ENCODE data around the gene TENM4.

Gene TENM4

DNA sequence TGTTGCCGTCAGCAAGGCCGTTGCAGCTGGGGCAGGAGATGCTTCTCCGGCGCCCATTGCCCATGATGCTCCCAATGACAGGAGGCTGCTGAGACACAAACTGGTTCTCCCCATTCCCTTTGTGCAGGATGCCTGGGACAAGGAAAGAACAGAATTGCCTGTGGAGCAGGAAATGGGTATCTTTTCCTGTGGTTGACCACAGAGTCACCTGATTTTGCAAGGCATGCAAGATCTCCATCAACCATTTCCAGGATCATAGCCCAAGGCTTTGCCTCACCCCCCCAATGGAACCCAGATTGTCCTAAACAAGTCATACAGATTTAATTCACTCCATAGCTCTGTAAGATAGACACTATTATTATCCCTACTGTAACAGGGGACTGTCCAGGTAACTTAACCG lies 718.0 kb downstream of the TENM4 start:
- H3K27me3 ChIP-seq (ENCODE audit: low read depth, low read length): no peaks in the 10 kb centered on the region
- no peaks in the 10 kb centered on the region for H3K4me1 ChIP-seq (ENCODE audit: control insufficient read depth in 1 of 2, insufficient read depth in 2 of 2, low read length in 2 of 2)
- H3K4me3 ChIP-seq (ENCODE audit: low read depth in 1 of 2, low read length in 2 of 2): no peak overlapping the region
- no peaks in the 10 kb centered on the region for H3K36me3 ChIP-seq (ENCODE audit: control insufficient read depth in 1 of 2, insufficient read depth in 2 of 2, low read length in 2 of 2)
- H3K9me3 ChIP-seq (ENCODE audit: control insufficient read depth in 1 of 2, low read length in 2 of 2): no peaks in the 10 kb centered on the region
- H3K27ac ChIP-seq (ENCODE audit: low read length): no peak overlapping the region

DNA sequence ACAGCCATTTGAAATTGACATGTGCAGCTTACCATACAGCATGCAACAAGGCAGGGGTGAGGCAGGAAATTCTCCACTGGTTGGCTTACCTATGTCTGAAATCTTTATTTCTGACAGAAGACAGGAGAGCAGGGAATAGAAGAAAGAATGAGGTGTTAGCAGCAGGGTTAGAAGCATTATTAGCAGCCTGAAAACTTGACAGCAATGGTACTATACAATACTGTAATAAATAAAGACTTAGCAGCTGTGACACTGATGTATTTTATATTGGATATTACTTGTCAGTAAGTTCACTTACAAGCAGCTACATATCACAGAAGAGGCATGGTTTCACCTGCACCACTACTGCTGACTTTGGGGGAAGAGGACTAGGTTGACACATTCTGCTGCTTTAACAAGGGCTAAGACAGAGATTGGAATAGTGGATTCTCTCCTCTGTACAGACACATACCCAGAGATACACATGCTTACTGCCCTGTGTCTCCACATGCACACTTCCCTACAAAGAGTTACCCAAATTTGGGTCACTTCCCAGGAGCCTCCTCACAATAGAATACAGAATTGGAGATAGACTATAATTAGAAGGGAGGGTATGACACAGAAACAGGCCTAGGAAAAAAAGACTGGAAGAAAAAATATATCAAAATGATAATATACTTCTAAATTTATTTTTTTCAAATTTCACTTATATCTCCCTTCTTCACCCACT lies 720.4 kb downstream of the TENM4 start:
- Histone ChIP-seq H3K36me3 (ENCODE audit: control insufficient read depth in 1 of 2, insufficient read depth in 2 of 2, low read length in 2 of 2) (no peaks in the 10 kb centered on the region), H3K4me3 (ENCODE audit: low read depth in 1 of 2, low read length in 2 of 2) (no peak overlapping the region), H3K9me3 (ENCODE audit: control insufficient read depth in 1 of 2, low read length in 2 of 2) (no peaks in the 10 kb centered on the region), H3K27ac (ENCODE audit: low read length) (no peak overlapping the region), H3K4me1 (ENCODE audit: control insufficient read depth in 1 of 2, insufficient read depth in 2 of 2, low read length in 2 of 2) (no peaks in the 10 kb centered on the region), H3K27me3 (ENCODE audit: low read depth, low read length) (no peaks in the 10 kb centered on the region)

DNA sequence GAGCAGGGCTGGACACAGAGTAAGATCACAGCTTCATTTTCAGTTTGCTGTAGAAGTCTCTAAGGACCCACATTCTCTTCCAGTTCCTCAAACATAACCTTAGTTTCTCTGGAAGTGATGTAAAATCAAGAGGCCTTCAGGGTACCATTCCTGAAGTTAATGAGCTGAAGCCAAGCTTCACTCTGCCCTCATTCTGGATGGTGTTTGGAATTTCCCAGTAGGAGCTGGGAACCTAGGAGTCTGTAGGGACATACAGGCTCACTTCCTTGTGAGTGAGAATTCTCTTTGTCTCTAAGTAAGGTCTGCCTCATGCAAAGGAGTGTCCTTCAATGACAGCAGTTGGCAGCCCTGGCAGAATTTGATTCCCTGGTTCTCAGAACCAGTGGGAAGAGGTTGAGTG lies 723.8 kb downstream of the TENM4 start:
- Histone ChIP-seq H3K4me1 (ENCODE audit: control insufficient read depth in 1 of 2, insufficient read depth in 2 of 2, low read length in 2 of 2) (no peaks in the 10 kb centered on the region), H3K27ac (ENCODE audit: low read length) (no peak overlapping the region), H3K36me3 (ENCODE audit: control insufficient read depth in 1 of 2, insufficient read depth in 2 of 2, low read length in 2 of 2) (no peaks in the 10 kb centered on the region), H3K4me3 (ENCODE audit: low read depth in 1 of 2, low read length in 2 of 2) (no peak overlapping the region), H3K9me3 (ENCODE audit: control insufficient read depth in 1 of 2, low read length in 2 of 2) (no peaks in the 10 kb centered on the region), H3K27me3 (ENCODE audit: low read depth, low read length) (no peaks in the 10 kb centered on the region)

DNA sequence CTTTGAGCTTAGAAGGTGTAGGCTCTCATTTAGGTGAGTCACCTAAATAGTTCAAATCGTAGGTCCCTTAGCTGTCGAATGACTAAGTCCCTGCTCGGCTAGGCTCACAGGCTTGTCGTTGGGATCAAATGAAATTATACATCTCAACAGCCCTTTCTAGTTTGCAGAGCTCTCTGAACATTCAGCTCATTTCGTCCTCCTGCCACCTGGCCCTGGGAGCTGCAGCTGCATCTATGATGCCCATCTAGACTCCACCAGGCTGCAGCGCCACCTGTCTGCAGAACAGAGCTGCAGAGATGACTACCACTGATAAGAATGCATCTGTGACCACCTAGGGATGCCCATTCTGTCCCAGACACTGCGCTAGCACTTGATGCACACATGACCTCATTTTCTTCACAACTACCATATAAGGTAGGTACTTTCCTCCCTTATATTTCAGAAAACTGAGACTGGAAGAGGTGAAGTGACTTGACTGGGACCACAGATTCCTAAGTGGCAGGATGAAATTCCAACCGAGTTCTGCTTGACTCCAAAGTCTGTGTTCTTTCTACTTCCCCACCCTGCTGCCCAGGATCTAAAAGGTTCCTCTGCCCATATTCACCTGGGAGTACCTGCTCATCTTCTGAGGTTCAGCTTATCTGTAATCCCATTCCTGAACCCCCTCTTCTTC lies 725.1 kb downstream of the TENM4 start:
- Histone ChIP-seq H3K4me1 (ENCODE audit: control insufficient read depth in 1 of 2, insufficient read depth in 2 of 2, low read length in 2 of 2) (no peaks in the 10 kb centered on the region), H3K27me3 (ENCODE audit: low read depth, low read length) (no peaks in the 10 kb centered on the region), H3K36me3 (ENCODE audit: control insufficient read depth in 1 of 2, insufficient read depth in 2 of 2, low read length in 2 of 2) (no peaks in the 10 kb centered on the region)

DNA sequence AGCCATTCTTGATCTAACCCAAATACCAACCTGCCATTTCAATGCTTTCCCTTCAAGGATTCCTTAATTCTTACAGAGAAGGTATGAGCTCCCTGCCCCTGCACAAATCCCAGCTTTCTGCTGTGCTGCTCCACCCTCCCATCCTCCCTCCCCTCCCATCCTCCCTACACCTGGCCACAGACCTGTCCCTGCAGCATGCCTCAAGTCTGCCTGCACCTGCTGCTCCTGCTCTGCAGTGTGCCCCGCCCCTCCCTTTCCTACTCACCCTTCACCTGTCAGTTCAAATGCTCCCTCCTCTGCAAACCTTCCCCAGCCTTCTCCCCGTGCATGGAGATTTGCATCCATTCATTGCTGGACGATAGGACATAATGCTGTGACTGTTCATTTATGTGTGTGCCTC lies 726.3 kb downstream of the TENM4 start:
- Histone ChIP-seq H3K27me3 (ENCODE audit: low read depth, low read length) (no peaks in the 10 kb centered on the region), H3K9me3 (ENCODE audit: control insufficient read depth in 1 of 2, low read length in 2 of 2) (no peaks in the 10 kb centered on the region), H3K36me3 (ENCODE audit: control insufficient read depth in 1 of 2, insufficient read depth in 2 of 2, low read length in 2 of 2) (no peaks in the 10 kb centered on the region), H3K27ac (ENCODE audit: low read length) (no peak overlapping the region), H3K4me3 (ENCODE audit: low read depth in 1 of 2, low read length in 2 of 2) (no peak overlapping the region), H3K4me1 (ENCODE audit: control insufficient read depth in 1 of 2, insufficient read depth in 2 of 2, low read length in 2 of 2) (no peaks in the 10 kb centered on the region)

More for the DNA sequence above, 725.1 kb downstream of the TENM4 start:
- Histone ChIP-seq H3K9me3 (ENCODE audit: control insufficient read depth in 1 of 2, low read length in 2 of 2) (no peaks in the 10 kb centered on the region), H3K4me3 (ENCODE audit: low read depth in 1 of 2, low read length in 2 of 2) (no peak overlapping the region), H3K27ac (ENCODE audit: low read length) (no peak overlapping the region)

DNA sequence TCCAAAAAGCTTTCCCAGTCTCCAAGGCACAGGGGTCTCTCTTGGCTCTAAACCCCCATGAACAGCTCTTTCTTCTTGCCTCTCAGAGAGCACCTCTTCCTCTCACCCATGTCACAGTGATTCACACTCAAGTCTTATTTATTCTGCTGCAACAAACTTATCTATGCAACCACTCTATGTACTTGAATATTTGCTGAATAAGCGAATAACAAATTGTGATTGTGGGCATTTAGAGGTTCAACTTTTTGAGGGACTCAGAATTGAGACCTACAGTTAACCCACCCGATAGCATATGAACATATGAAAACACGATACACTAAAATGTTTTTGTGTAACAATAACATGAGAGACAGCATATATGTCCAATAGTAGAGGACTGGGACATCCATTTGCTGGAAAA lies 729.1 kb downstream of the TENM4 start:
- Histone ChIP-seq H3K4me3 (ENCODE audit: low read depth in 1 of 2, low read length in 2 of 2) (no peak overlapping the region), H3K36me3 (ENCODE audit: control insufficient read depth in 1 of 2, insufficient read depth in 2 of 2, low read length in 2 of 2) (no peaks in the 10 kb centered on the region), H3K4me1 (ENCODE audit: control insufficient read depth in 1 of 2, insufficient read depth in 2 of 2, low read length in 2 of 2) (no peaks in the 10 kb centered on the region), H3K27ac (ENCODE audit: low read length) (no peak overlapping the region), H3K27me3 (ENCODE audit: low read depth, low read length) (no peaks in the 10 kb centered on the region), H3K9me3 (ENCODE audit: control insufficient read depth in 1 of 2, low read length in 2 of 2) (no peaks in the 10 kb centered on the region)

DNA sequence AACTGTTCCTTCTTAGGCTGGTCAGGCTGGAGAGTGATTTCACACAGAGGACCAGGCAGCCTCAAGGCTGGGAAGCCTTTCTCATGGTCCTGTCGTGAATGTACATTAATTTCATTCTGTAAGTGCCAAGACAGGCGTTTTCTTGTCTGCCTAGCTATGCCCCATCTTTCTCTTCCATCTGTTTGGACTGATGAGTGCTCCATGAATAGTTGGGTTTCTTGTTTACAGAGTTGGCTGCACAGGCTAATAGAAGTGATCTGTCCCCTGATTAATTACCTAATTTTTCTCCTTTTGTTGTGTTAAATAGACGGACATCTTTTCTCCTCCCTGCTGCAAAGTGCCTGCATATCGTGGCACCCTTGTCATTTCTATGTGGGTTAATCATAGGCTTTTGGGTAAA lies 730.4 kb downstream of the TENM4 start:
- H3K27me3 ChIP-seq (ENCODE audit: low read depth, low read length): no peaks in the 10 kb centered on the region
- H3K4me1 ChIP-seq (ENCODE audit: control insufficient read depth in 1 of 2, insufficient read depth in 2 of 2, low read length in 2 of 2): no peaks in the 10 kb centered on the region
- no peaks in the 10 kb centered on the region for H3K9me3 ChIP-seq (ENCODE audit: control insufficient read depth in 1 of 2, low read length in 2 of 2)
- H3K36me3 ChIP-seq (ENCODE audit: control insufficient read depth in 1 of 2, insufficient read depth in 2 of 2, low read length in 2 of 2): no peaks in the 10 kb centered on the region
- H3K27ac ChIP-seq (ENCODE audit: low read length): no peak overlapping the region
- no peak overlapping the region for H3K4me3 ChIP-seq (ENCODE audit: low read depth in 1 of 2, low read length in 2 of 2)

DNA sequence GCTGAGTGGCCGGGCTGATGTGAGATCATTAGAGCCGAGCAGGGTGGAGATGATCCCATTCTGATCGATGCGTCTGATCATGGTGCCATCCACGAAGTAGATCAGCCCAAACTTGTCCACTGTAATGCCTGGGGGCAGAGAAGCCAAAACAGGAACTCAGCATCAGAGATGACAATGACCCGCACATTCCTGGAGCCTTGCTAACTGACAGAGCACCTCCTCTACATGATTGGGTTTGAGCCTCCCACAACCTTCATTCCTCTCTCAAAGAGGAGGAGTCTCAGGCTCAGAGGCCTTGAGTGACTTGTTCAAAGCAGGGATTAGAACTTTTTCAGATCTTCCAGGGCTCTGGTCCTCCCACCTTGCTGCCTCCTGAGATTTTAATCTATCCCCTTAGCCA lies 732.4 kb downstream of the TENM4 start:
- H3K4me3 ChIP-seq (ENCODE audit: low read depth in 1 of 2, low read length in 2 of 2): no peak overlapping the region
- no peaks in the 10 kb centered on the region for H3K27me3 ChIP-seq (ENCODE audit: low read depth, low read length)
- no peak overlapping the region for H3K27ac ChIP-seq (ENCODE audit: low read length)
- H3K9me3 ChIP-seq (ENCODE audit: control insufficient read depth in 1 of 2, low read length in 2 of 2): no peaks in the 10 kb centered on the region
- no peaks in the 10 kb centered on the region for H3K4me1 ChIP-seq (ENCODE audit: control insufficient read depth in 1 of 2, insufficient read depth in 2 of 2, low read length in 2 of 2)
- H3K36me3 ChIP-seq (ENCODE audit: control insufficient read depth in 1 of 2, insufficient read depth in 2 of 2, low read length in 2 of 2): no peaks in the 10 kb centered on the region

DNA sequence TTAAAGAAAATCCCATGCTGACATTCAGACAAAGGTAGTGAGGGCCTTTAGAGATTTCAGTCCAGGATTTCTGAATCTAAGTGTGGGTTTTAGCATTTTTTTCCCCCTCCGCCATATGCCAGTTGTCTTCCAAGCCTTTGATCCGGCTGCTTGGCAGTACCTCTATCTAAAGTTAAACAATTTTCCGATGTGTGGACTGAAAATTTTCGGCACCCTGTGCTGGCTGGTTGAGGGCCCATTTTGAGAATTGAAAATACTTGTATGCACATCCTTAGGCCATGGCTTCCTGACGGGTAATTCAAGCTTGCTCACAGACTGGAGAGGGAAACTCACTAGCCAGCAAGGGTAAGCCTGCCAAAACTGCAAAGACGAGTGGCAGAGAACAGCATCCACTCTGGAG lies 734.3 kb downstream of the TENM4 start:
- H3K4me3 ChIP-seq (ENCODE audit: low read depth in 1 of 2, low read length in 2 of 2): no peak overlapping the region
- no peaks in the 10 kb centered on the region for H3K36me3 ChIP-seq (ENCODE audit: control insufficient read depth in 1 of 2, insufficient read depth in 2 of 2, low read length in 2 of 2)
- H3K27me3 ChIP-seq (ENCODE audit: low read depth, low read length): no peaks in the 10 kb centered on the region
- no peaks in the 10 kb centered on the region for H3K9me3 ChIP-seq (ENCODE audit: control insufficient read depth in 1 of 2, low read length in 2 of 2)
- H3K4me1 ChIP-seq (ENCODE audit: control insufficient read depth in 1 of 2, insufficient read depth in 2 of 2, low read length in 2 of 2): no peaks in the 10 kb centered on the region
- H3K27ac ChIP-seq (ENCODE audit: low read length): no peak overlapping the region

DNA sequence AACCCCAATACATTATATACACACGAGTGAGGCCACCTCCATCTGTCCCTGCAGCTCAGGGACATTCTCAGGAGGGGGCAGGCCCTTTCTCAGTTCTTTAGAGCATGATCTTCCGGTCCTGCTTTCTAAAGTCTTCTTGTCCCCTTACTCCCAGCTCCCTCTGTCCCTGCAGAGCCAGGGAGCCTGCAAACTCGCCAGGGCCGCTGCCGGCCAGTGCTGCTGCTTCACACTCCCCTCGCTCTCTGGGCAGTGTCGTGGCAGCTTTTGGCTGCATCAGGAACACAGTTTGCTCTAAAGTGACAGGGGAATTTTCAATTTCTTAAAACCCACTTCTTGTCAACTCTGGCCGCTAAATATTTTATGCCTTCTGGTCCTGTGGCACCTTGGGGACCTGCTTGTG lies 736.0 kb downstream of the TENM4 start:
- Histone ChIP-seq H3K4me1 (ENCODE audit: control insufficient read depth in 1 of 2, insufficient read depth in 2 of 2, low read length in 2 of 2) (no peaks in the 10 kb centered on the region), H3K27ac (ENCODE audit: low read length) (no peak overlapping the region), H3K36me3 (ENCODE audit: control insufficient read depth in 1 of 2, insufficient read depth in 2 of 2, low read length in 2 of 2) (no peaks in the 10 kb centered on the region), H3K9me3 (ENCODE audit: control insufficient read depth in 1 of 2, low read length in 2 of 2) (no peaks in the 10 kb centered on the region), H3K27me3 (ENCODE audit: low read depth, low read length) (no peaks in the 10 kb centered on the region), H3K4me3 (ENCODE audit: low read depth in 1 of 2, low read length in 2 of 2) (no peak overlapping the region)

DNA sequence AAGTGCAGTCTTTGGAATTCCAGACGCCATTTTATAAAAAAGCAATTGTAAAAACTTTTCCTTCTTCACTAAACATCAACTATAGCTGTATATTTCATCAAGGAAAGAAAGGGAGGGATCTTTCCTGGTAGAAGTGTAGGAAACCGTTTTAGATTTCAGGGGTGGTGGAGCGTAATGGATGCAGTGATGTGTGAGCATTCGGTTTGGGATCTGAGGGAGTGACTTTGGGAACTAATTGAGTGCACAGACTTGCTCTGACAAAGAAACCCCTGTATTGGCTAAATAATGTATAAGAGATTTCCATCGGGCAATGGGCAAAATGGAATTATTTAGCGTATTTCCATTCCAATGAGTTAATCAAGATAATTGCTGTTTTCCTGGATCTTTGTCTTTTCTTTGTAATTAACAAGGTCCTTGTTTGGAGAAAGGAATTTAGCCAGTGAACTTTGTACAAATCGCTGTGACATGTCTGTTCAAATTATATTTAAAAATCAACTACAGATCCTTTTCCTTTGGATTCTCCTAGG lies 741.2 kb downstream of the TENM4 start:
- no peaks in the 10 kb centered on the region for H3K9me3 ChIP-seq (ENCODE audit: control insufficient read depth in 1 of 2, low read length in 2 of 2)
- no peaks in the 10 kb centered on the region for H3K4me1 ChIP-seq (ENCODE audit: control insufficient read depth in 1 of 2, insufficient read depth in 2 of 2, low read length in 2 of 2)
- H3K36me3 ChIP-seq (ENCODE audit: control insufficient read depth in 1 of 2, insufficient read depth in 2 of 2, low read length in 2 of 2): no peaks in the 10 kb centered on the region
- H3K27me3 ChIP-seq (ENCODE audit: low read depth, low read length): no peaks in the 10 kb centered on the region
- no peak overlapping the region for H3K4me3 ChIP-seq (ENCODE audit: low read depth in 1 of 2, low read length in 2 of 2)
- no peak overlapping the region for H3K27ac ChIP-seq (ENCODE audit: low read length)

DNA sequence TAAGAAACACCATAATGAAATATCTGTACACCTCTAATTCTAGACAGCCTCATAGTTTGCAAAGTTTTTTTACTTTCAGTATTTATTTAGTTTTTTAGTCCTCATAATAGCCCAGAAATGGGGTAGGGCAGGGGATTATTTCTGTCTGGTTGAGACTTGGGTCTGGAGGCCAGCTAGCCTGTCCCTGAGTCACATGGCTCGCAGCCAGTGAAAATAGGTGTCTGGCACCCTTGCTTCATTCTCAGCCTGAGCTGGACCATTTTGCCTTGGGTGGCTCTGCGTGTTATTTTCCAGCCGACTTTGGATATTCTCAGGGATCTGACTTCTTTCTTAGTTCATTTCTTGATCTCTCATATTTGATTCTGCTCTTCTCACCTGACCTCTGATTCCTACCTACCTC lies 742.2 kb downstream of the TENM4 start:
- no peaks in the 10 kb centered on the region for H3K9me3 ChIP-seq (ENCODE audit: control insufficient read depth in 1 of 2, low read length in 2 of 2)
- H3K36me3 ChIP-seq (ENCODE audit: control insufficient read depth in 1 of 2, insufficient read depth in 2 of 2, low read length in 2 of 2): no peaks in the 10 kb centered on the region
- no peaks in the 10 kb centered on the region for H3K27me3 ChIP-seq (ENCODE audit: low read depth, low read length)
- no peaks in the 10 kb centered on the region for H3K4me1 ChIP-seq (ENCODE audit: control insufficient read depth in 1 of 2, insufficient read depth in 2 of 2, low read length in 2 of 2)
- H3K4me3 ChIP-seq (ENCODE audit: low read depth in 1 of 2, low read length in 2 of 2): no peak overlapping the region
- no peak overlapping the region for H3K27ac ChIP-seq (ENCODE audit: low read length)

Data from muscle layer of duodenum (tissue), 2 donors.